Measurements from ENCODE around the gene NOS1AP.

Gene NOS1AP

DNA sequence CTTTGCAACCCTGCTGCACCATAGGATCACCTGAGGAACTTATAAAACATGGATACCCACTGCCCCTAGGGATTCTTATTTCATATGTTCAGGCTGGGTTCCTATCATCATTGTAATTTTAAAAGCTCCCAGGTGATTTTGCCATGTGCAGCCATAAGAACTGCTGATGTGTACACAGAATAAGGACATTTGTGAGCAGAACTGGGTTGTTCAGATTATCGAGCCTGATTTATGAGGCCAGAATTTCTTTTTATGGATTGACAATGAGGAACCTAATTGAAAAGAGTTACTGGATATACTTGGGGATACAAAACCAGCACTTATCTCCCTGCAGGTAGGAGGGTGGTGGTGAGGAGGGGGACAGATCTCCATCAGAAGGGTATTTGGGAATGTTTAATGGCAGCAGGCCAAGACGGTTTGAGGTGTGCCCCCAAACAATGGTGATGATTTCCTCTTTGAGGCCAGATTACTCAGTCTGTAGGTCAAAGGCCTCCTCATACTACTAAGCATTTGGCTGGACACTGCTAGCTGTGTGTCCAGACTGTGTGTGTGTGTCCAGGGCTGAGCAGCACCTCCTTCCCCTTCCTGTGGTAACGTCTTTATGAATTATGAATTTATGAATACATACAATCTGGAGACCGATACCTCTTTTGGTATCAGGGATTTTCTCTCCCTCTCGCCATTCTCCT lies 18.9 kb downstream of the NOS1AP start:
- TF ChIP-seq, protein P1, sequence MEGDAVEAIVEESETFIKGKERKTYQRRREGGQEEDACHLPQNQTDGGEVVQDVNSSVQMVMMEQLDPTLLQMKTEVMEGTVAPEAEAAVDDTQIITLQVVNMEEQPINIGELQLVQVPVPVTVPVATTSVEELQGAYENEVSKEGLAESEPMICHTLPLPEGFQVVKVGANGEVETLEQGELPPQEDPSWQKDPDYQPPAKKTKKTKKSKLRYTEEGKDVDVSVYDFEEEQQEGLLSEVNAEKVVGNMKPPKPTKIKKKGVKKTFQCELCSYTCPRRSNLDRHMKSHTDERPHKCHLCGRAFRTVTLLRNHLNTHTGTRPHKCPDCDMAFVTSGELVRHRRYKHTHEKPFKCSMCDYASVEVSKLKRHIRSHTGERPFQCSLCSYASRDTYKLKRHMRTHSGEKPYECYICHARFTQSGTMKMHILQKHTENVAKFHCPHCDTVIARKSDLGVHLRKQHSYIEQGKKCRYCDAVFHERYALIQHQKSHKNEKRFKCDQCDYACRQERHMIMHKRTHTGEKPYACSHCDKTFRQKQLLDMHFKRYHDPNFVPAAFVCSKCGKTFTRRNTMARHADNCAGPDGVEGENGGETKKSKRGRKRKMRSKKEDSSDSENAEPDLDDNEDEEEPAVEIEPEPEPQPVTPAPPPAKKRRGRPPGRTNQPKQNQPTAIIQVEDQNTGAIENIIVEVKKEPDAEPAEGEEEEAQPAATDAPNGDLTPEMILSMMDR (IDR thresholded peaks at IDR 0.05): no peak

DNA sequence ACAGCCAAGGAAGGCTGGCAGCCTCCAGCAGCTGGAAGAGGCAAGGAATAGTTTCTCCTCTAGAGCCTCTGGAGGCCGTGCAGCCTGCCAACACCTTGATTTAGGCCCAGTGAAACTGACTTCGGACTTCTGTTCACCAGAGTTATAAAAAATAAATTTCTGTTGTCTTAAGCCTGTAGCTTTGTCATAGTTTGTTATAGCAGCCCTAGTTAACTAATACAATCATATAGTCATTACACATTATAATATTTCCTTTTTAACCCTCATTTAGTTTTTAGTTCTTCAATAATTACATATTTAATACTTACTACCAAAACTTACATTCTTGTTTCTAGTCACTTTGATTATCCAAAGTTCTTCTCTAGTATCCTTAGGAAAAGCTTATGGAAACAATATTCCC lies 20.3 kb downstream of the NOS1AP start:
- Histone ChIP-seq H3K4me3 (ENCODE audit: low read depth in 1 of 2, low read length in 1 of 2) (no peak overlapping the region), H3K9me3 (no peaks in the 10 kb centered on the region), H3K27ac (no peak overlapping the region), H3K4me1 (ENCODE audit: control insufficient read depth in 1 of 2, insufficient read depth in 1 of 2, low read depth in 1 of 2, low read length in 1 of 2) (peaks cover 8 to 9% of the 10 kb centered on the region in 2 experiments), H3K27me3 (no peaks in the 10 kb centered on the region), H3K36me3 (no peaks in the 10 kb centered on the region)
- TF ChIP-seq, protein P1 (IDR thresholded peaks at IDR 0.05): no peak

More for the DNA sequence above, 18.9 kb downstream of the NOS1AP start:
- Histone ChIP-seq H3K4me3 (ENCODE audit: low read depth in 1 of 2, low read length in 1 of 2) (no peak overlapping the region), H3K9me3 (no peaks in the 10 kb centered on the region), H3K4me1 (ENCODE audit: control insufficient read depth in 1 of 2, insufficient read depth in 1 of 2, low read depth in 1 of 2, low read length in 1 of 2) (peaks cover 8 to 9% of the 10 kb centered on the region in 2 experiments), H3K27ac (no peak overlapping the region), H3K27me3 (no peaks in the 10 kb centered on the region), H3K36me3 (no peaks in the 10 kb centered on the region)

DNA sequence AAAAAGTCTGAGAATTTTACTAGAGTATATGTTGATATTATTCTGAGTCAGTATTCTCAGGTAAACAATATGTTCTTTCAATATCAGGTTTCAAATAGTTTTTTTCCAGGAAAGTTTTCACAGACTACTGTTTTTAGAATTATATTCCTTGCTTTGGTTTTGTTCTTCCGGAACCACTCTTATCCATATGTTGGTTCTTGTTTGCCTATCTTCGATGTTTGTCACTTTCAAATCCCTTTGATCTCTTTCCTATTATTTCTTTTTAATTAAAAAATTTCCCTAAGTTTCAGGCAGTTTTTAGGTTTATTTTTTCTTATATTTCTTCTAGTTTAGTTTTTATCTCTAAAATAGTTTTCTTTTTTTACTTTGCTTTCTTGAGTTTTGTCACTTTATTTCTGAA lies 20.9 kb downstream of the NOS1AP start:
- H3K4me3 ChIP-seq (ENCODE audit: low read depth in 1 of 2, low read length in 1 of 2): no peak overlapping the region
- H3K27me3 ChIP-seq: no peaks in the 10 kb centered on the region
- H3K36me3 ChIP-seq: no peaks in the 10 kb centered on the region
- TF ChIP-seq, protein P1 (IDR thresholded peaks at IDR 0.05): no peak
- H3K27ac ChIP-seq: no peak overlapping the region
- H3K9me3 ChIP-seq: no peaks in the 10 kb centered on the region
- H3K4me1 ChIP-seq (ENCODE audit: control insufficient read depth in 1 of 2, insufficient read depth in 1 of 2, low read depth in 1 of 2, low read length in 1 of 2): peaks cover 8 to 9% of the 10 kb centered on the region in 2 experiments

DNA sequence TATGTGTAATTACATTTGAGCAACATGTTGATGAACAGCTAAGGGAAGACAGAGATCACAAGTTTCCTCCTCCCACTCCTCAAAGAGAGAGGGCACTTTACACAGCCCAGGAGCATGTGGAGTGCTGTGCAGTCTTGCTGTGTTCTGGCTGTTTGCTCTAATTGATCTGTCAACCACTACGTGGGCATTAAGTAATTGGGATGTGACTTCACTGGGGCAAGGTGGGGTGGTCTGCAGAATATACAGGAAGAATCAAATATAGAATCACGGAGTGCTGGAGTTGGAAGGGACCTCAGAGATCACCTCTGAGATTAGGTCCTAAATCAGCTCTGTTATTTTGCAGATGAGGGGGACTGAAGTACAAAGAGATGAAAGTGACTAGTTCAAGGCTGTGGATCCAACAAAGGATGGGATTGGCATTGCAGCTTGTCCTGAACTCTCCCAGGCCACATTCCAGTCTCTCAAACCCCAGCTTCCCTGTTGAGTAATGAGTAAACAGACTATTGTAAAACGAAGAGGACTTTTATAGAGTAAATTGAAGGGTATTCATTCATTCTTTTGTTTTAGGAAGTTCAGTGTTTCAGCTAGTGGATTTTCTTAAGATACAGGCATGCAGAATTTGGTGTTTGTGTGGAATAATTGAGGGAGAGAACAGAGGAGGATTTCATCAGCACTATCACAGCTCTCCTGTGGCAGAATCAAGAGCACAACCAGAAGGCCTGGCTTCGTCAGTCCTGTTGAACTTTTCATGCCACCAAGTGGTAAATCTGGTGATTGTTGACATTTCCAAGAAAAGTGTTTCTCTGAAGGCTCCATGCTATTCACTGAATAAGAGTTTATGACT lies 22.4 kb downstream of the NOS1AP start:
- Histone ChIP-seq H3K9me3 (no peaks in the 10 kb centered on the region), H3K27ac (no peak overlapping the region), H3K4me1 (ENCODE audit: control insufficient read depth in 1 of 2, insufficient read depth in 1 of 2, low read depth in 1 of 2, low read length in 1 of 2) (peaks cover 8 to 9% of the 10 kb centered on the region in 2 experiments), H3K36me3 (no peaks in the 10 kb centered on the region), H3K27me3 (no peaks in the 10 kb centered on the region), H3K4me3 (ENCODE audit: low read depth in 1 of 2, low read length in 1 of 2) (no peak overlapping the region)
- TF ChIP-seq, protein P1 (IDR thresholded peaks at IDR 0.05): no peak

DNA sequence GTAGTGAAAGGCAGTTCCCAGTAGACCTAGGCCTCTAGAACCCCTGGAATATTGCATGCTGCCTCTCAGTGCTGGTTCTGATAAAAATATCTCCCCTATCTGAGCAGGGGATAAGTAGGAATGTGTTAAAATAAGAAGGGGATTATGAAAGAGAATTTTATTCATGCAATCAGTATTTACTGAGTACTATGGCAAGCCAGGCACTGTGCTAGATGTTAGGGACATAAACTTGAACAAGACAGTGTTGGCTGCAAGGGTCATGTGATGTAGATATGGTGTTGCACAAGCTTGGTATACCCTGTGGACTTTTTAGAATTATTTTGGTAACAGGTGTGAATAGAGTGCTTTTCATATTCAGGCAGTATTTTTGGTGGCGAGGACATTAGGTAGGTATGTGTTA lies 23.6 kb downstream of the NOS1AP start:
- H3K27me3 ChIP-seq: no peaks in the 10 kb centered on the region
- H3K9me3 ChIP-seq: no peaks in the 10 kb centered on the region
- TF ChIP-seq, protein P1 (IDR thresholded peaks at IDR 0.05): no peak
- no peak overlapping the region for H3K27ac ChIP-seq
- no peaks in the 10 kb centered on the region for H3K36me3 ChIP-seq
- no peak overlapping the region for H3K4me3 ChIP-seq (ENCODE audit: low read depth in 1 of 2, low read length in 1 of 2)
- H3K4me1 ChIP-seq (ENCODE audit: control insufficient read depth in 1 of 2, insufficient read depth in 1 of 2, low read depth in 1 of 2, low read length in 1 of 2): peaks cover 8 to 9% of the 10 kb centered on the region in 2 experiments
